Fibroblast of lung (primary cell): Measurements from ENCODE around the gene TANC1. TPM values are rescaled to one million over a fixed set of nuclear protein-coding genes. Genes with fewer than 3 reads are reported as not detected.

Experiments
- DNase-seq, 2 donors: peaks; one replicate each; pipeline versions ENCODE4 v3.0.0 to v3.0.0-alpha.2; 2010; ENCODE audit warnings: low read depth in 2 of 2
- H2AFZ ChIP-seq: 2 replicates; pipeline ENCODE4 v1.5.1; 2012; ENCODE audit warnings: low read length, control low read depth, inconsistent platforms
- H3K27ac ChIP-seq: 2 replicates; pipeline ENCODE4 v1.5.1; 2011; ENCODE audit warnings: low read length, control low read depth; ENCODE audit not compliant: insufficient read depth
- H3K27me3 ChIP-seq: 2 replicates; pipeline ENCODE4 v1.5.1; 2011; ENCODE audit warnings: mild to moderate bottlenecking, low read length; ENCODE audit not compliant: control insufficient read depth, insufficient read depth
- H3K36me3 ChIP-seq: 2 replicates; pipeline ENCODE4 v1.5.1; 2011; ENCODE audit warnings: low read length; ENCODE audit not compliant: control insufficient read depth, insufficient read depth
- H3K4me1 ChIP-seq: 2 replicates; pipeline ENCODE4 v1.5.1; 2011; ENCODE audit warnings: low read length; ENCODE audit not compliant: control insufficient read depth, insufficient read depth; ENCODE audit errors: extremely low read depth
- H3K4me2 ChIP-seq: 2 replicates; pipeline ENCODE4 v1.5.1; 2011; ENCODE audit warnings: low read length, control low read depth; ENCODE audit not compliant: insufficient read depth; ENCODE audit errors: extremely low read depth
- H3K4me3 ChIP-seq, 4 experiments: fragments of 200-600 bp in 1 of 4; sonication (generic) in 1 of 4; replicated peaks in 1 of 4; 2 replicates each; pipeline ENCODE4 v1.5.1; 2011 to 2016; ENCODE audit warnings: low read length in 4 of 4, low read depth in 3 of 4, mild to moderate bottlenecking in 3 of 4, control low read depth in 2 of 4, inconsistent platforms in 1 of 4, mixed read lengths in 1 of 4; ENCODE audit not compliant: insufficient read depth in 1 of 4; ENCODE audit errors: control extremely low read depth in 1 of 4
- H3K79me2 ChIP-seq: 2 replicates; pipeline ENCODE4 v1.5.1; 2012; ENCODE audit warnings: mild to moderate bottlenecking, low read length, inconsistent platforms; ENCODE audit not compliant: control insufficient read depth, insufficient read depth
- H3K9ac ChIP-seq: 2 replicates; pipeline ENCODE4 v1.5.1; 2011; ENCODE audit warnings: mild to moderate bottlenecking, low read length, control low read depth; ENCODE audit not compliant: insufficient read depth
- H3K9me3 ChIP-seq: 2 replicates; pipeline ENCODE4 v1.5.1; 2012; ENCODE audit warnings: low read depth, low read length; ENCODE audit not compliant: control insufficient read depth, insufficient read depth
- H4K20me1 ChIP-seq: 2 replicates; pipeline ENCODE4 v1.5.1; 2011; ENCODE audit warnings: low read length; ENCODE audit not compliant: control insufficient read depth, insufficient read depth; ENCODE audit errors: extremely low read depth
- CTCF ChIP-seq, 2 donors: IDR thresholded peaks in 1 of 2; conservative IDR thresholded peaks in 1 of 2; 1 replicate in 1 of 2; 2 replicates in 1 of 2; pipeline ENCODE4 v1.5.1; 2011 to 2012; ENCODE audit warnings: low read length in 2 of 2, control low read depth in 1 of 2, inconsistent platforms in 1 of 2, low read depth in 1 of 2, mild to moderate bottlenecking in 1 of 2
- EZH2 ChIP-seq: IDR thresholded peaks from 2 replicates; pipeline ENCODE4 v1.5.1; 2012; ENCODE audit warnings: low read length, control low read depth, mild to moderate bottlenecking; ENCODE audit errors: missing control alignments
- polyA plus RNA-seq, 2 donors: library from polyadenylated mRNA; depleted of rRNA in 1 of 2; stranded (reverse) in 1 of 2; unstranded in 1 of 2; fragments of >200 nt; gene quantifications; 2 replicates each; pipeline ENCODE4 v1.2.1, GENCODE V29; 2011 to 2012; ENCODE audit warnings: missing spikeins in 1 of 2
- total RNA-seq: library from RNA; depleted of rRNA; stranded (reverse); fragments of >200 nt; gene quantifications from 2 replicates; pipeline ENCODE4 v1.2.1, GENCODE V29; 2014

TANC1 gene
- total and polyA plus RNA-seq, 2 donors (not counting 1 experiment from before 2014, with no cell fraction given): 32.7 to 41.9 TPM

- no peaks in the 10 kb centered on the region for H3K27me3 ChIP-seq
- no peak overlapping the region for H3K4me2 ChIP-seq
- H3K4me1 ChIP-seq: peaks cover 32% of the 10 kb centered on the region
- TF ChIP-seq CTCF (conservative IDR thresholded peaks at IDR 0.05 in 1 of 2, IDR thresholded peaks at IDR 0.05 in 1 of 2; ENCODE audit: low read depth in 1 of 2, low read length in 2 of 2): peak in 1 of 2 donors; percentile 24
- TF ChIP-seq EZH2: no peak
- H2AFZ ChIP-seq: no peak overlapping the region
- H4K20me1 ChIP-seq: no peaks in the 10 kb centered on the region
- H3K9ac ChIP-seq: no peak overlapping the region
- no peaks in the 10 kb centered on the region for H3K36me3 ChIP-seq
- DNase-seq: peak in 1 of 2 donors; percentile 36
- peaks cover 5% of the 10 kb centered on the region for H3K79me2 ChIP-seq
- no peak overlapping the region for H3K4me3 ChIP-seq
- peak overlapping the region; percentile 19 for H3K27ac ChIP-seq
- no peaks in the 10 kb centered on the region for H3K9me3 ChIP-seq
Observed at GRCh38 chr2:159133797-159134196, 165.4 kb downstream of the TANC1 start.

GRCh38 chr2:159134979-159135378 lies 166.5 kb downstream of the TANC1 start:
- Histone ChIP-seq H4K20me1 (no peaks in the 10 kb centered on the region), H3K79me2 (peaks cover 5% of the 10 kb centered on the region), H3K9ac (no peak overlapping the region), H3K27ac (peak overlapping the region; percentile 77), H3K36me3 (no peaks in the 10 kb centered on the region), H3K4me3 (no peak overlapping the region), H3K27me3 (no peaks in the 10 kb centered on the region), H3K9me3 (no peaks in the 10 kb centered on the region), H3K4me1 (peaks cover 32% of the 10 kb centered on the region), H3K4me2 (peak overlapping the region; percentile 80), H2AFZ (no peak overlapping the region)
- no peak for DNase-seq
- TF ChIP-seq CTCF (conservative IDR thresholded peaks at IDR 0.05 in 1 of 2, IDR thresholded peaks at IDR 0.05 in 1 of 2; ENCODE audit: low read depth in 1 of 2, low read length in 2 of 2) (no peak), EZH2 (no peak)

- no peak for TF ChIP-seq EZH2
- no peak for TF ChIP-seq CTCF (conservative IDR thresholded peaks at IDR 0.05 in 1 of 2, IDR thresholded peaks at IDR 0.05 in 1 of 2; ENCODE audit: low read depth in 1 of 2, low read length in 2 of 2)
- H3K79me2 ChIP-seq: peaks cover 2% of the 10 kb centered on the region
- H3K4me1 ChIP-seq: peaks cover 31% of the 10 kb centered on the region
- peak overlapping the region; percentile 80 for H3K4me2 ChIP-seq
- peak overlapping the region in 1 of 4 experiments; percentile 0 for H3K4me3 ChIP-seq
- H4K20me1 ChIP-seq: no peaks in the 10 kb centered on the region
- no peaks in the 10 kb centered on the region for H3K27me3 ChIP-seq
- H3K27ac ChIP-seq: peak overlapping the region; percentile 77
- no peaks in the 10 kb centered on the region for H3K36me3 ChIP-seq
- no peaks in the 10 kb centered on the region for H3K9me3 ChIP-seq
- DNase-seq: no peak
- no peak overlapping the region for H2AFZ ChIP-seq
- H3K9ac ChIP-seq: no peak overlapping the region
Observed at GRCh38 chr2:159136391-159136790, 168.0 kb downstream of the TANC1 start.
